C4-2B (cell line): ENCODE measurements around the gene FAAP100.

ENCODE experiments used
- H3K27ac ChIP-seq: fragments of 450-650 bp; 2 replicates; pipeline ENCODE4 v1.5.1; 2017
- ZFX ChIP-seq: fragments of 450-650 bp; IDR thresholded peaks from 2 replicates; pipeline ENCODE4 v1.6.1; 2017
- TF ChIP-seq, protein P1 (sequence below): fragments of 450-650 bp; conservative IDR thresholded peaks from 2 replicates; pipeline ENCODE4 v1.5.1; 2017; ENCODE audit warnings: mild to moderate bottlenecking

Gene FAAP100

DNA sequence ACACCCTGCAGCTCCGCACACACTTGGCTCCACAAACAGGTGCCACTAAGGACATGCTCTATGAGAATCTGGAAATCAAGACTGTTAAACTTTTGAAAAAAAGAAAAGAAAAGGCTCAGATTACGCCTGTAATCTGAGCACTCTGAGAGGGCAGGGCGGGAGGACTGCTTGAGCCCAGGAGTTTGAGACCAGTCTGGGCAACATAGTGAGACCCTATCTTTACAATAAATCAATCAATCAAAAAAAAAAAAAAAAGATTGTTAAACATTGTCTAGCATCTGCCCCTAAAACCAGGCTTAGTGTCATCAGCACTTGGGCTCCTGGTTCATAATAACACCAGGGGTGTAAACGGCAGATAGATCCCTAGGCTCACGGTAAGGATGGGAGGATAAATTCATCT is 37.5 kb upstream of the FAAP100 start:
- TF ChIP-seq, protein P1, sequence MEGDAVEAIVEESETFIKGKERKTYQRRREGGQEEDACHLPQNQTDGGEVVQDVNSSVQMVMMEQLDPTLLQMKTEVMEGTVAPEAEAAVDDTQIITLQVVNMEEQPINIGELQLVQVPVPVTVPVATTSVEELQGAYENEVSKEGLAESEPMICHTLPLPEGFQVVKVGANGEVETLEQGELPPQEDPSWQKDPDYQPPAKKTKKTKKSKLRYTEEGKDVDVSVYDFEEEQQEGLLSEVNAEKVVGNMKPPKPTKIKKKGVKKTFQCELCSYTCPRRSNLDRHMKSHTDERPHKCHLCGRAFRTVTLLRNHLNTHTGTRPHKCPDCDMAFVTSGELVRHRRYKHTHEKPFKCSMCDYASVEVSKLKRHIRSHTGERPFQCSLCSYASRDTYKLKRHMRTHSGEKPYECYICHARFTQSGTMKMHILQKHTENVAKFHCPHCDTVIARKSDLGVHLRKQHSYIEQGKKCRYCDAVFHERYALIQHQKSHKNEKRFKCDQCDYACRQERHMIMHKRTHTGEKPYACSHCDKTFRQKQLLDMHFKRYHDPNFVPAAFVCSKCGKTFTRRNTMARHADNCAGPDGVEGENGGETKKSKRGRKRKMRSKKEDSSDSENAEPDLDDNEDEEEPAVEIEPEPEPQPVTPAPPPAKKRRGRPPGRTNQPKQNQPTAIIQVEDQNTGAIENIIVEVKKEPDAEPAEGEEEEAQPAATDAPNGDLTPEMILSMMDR = no peak
- TF ChIP-seq ZFX = no peak
- H3K27ac ChIP-seq = no peak overlapping the region

DNA sequence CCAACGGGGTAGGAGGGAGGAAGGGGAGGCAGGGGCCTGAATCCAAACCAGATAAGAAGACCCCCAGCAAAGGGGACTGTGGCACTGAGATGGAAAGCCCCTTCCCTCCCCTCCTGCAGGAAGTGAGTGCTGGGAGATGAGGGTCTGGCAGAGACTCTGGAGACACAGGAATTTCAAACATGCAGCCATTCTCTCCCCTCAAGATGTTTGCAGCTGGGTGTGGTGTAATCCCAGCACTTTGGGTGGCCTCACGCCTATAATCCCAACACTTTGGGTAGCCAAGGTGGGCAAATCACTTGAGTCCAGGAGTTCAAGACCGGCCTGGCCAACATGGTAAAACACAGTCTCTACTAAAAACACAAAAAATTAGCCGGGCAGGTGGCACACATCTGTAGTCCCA is 33.9 kb upstream of the FAAP100 start:
- TF ChIP-seq ZFX = no peak
- TF ChIP-seq, protein P1 = no peak
- no peak overlapping the region; the same call in 1 of the 2 replicates for H3K27ac ChIP-seq

DNA sequence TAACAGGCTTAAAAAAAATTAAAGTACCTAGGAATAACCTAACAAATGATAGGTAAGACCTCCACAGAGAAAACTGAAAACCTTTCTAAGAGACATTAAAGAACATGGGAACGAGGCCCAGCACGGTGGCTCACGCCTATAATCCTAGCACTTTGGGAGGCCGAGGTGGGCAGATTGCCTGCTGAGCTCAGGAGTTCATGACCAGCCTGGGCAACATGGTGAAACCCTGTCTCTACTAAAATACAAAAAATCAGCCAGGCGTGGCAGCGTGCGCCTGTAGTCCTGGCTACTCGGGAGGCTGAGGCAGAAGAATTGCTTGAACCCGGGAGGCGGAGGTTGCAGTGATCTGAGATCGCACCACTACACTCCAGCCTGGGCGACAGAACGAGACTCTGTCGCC is 32.6 kb upstream of the FAAP100 start:
- H3K27ac ChIP-seq = peak overlapping the region; percentile 36

DNA sequence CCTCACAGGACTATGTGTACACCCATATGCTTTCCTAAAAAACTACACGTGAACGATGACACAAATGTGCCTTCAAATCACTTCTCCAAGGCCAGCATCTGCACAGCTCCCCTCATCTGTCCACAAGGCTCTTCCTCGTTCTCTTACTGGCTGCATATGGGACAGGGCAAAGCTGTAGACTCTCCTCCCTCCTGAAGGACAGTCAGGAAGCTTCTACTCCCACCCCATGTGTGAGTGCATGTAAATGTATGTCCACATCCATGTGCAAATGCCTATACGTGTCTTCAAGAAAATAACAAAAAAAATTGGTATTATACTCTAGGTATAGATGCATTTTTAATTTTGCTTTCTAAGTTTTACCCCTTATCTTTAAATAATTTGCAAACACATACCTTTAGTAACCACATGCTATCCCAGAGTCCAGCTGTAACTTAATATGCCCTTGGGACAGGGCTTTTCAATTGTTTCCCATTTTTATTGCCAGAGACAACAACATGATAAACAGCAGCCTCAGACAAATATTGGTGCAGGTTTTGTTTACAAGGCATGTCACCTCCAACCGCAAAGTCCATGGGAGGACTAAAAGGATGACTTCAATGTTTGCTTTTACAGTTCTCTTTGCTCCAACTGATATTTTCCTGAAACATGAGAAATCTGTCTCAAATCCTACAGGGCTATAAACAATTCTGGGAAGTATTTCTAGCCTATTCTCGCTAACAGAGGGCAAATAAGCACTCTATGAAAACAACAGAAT is 31.6 kb upstream of the FAAP100 start:
- H3K27ac ChIP-seq = peak overlapping the region; percentile 64
- TF ChIP-seq, protein P1 = no peak
- no peak for TF ChIP-seq ZFX

DNA sequence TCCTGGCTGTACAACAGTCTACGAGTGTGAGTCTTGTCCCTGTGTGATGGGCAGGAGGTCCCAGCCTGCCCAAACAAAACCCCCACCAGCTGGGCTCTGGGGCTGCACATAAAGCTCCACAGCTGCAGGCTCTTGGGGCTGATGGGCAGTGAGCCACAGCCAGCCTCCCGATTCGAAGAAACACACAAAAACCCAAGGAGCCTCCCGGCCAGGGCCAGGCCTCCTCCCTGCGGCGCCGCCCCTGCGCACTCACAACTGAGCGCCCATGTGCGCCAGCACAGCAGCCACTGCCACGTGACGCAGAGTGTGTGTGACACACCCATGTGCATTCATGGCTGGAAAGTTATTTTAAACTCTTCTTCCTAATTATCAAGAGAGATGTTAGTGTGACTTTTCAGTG is 30.6 kb upstream of the FAAP100 start:
- TF ChIP-seq, protein P1 = no peak
- TF ChIP-seq ZFX = no peak
- H3K27ac ChIP-seq = no peak overlapping the region; the same call in 1 of the 2 replicates

DNA sequence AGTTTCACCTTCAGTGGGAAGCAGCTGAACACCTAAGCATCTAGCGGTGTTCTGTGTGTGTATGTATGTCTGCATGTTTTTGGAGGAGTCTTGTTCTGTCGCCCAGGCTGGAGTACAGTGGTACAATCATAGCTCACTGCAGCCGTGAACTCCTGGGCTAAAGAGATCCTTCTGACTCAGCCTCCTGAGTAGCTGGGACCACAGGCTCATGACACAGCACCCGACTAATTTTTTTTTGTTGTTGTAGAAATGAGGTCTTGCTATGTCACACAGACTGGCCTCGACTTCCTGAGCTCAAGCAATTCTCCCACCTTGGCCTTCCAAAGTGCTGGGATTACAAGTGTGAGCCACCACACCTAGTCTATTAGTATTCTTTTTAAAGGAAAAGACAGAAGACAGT is 30.2 kb upstream of the FAAP100 start:
- TF ChIP-seq, protein P1 = no peak
- TF ChIP-seq ZFX = no peak
- no peak overlapping the region; the same call in 1 of the 2 replicates for H3K27ac ChIP-seq

DNA sequence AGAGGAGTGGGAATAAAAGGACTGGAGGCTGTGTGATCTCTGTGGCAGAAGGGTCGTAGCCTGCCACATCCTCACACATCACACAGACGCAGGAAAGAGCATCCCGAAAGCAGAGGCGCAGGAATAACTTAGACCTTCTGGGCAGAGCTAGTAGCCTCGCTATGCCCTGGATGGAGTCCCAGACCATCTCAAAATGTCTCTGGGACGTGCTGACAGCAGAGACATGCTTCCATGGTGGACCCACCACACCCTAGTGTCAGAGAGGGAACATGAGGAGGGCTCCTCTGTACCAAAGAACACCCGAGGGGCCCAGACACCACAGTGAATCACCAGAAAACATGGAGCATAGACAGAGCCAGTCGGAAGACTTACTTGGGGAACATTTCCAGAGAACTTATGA is 29.6 kb upstream of the FAAP100 start:
- no peak for TF ChIP-seq ZFX
- TF ChIP-seq, protein P1 = no peak
- no peak overlapping the region for H3K27ac ChIP-seq

DNA sequence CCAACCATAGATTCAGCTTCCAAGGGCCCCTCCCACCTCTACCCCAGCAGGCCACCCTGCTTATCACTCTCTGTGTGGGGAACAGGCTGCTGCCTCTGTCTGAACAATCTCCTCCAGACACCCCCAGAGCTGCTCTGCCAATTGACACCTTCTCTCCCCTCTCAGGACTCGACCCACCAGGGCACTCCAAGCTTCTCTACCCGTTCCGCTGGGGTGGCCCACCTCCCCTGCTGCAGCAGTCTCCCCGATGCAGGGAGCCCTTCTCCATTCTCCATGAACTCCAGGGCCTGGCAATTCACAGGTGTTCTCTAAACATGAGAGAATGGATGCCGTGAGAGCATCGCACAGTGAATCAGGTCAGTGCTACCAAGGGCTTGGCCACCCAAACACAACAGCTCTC is 28.3 kb upstream of the FAAP100 start:
- H3K27ac ChIP-seq = no peak overlapping the region
- no peak for TF ChIP-seq ZFX
- TF ChIP-seq, protein P1 = no peak
